Fibroblast of skin of left biceps (primary cell): ENCODE data around the gene FAM228B.
"Not testable (repeated sequence)": the region's sequence is repeated elsewhere in the genome, so short reads cannot be mapped to it uniquely, and the experiment has no call there.

Experiments used
- DNase-seq, 2 experiments: peaks; one replicate each; pipeline ENCODE4 v3.0.0-alpha.2; 2013; ENCODE audit warnings: low read depth in 2 of 2

The FAM228B gene

DNA sequence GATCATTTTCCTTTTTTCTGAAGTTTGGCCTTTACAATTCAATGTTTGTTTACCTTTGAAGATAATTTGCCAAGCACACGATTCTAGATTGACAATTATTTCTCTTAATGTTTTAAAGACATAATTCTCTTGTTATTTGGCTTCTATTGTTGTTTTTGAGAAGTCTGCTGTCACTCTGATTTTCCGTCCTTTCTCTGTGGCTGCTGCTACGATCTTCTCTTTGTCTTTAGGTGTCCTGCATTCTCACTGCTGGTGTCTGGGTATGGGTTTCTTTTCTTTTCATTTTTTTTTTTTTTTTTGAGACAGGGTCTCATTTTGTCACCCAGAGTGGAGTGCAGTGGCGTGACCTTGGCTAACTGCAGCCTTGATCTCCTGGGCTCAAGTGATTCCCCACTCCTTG is 36.4 kb downstream of the FAM228B start:
- no peak for DNase-seq

DNA sequence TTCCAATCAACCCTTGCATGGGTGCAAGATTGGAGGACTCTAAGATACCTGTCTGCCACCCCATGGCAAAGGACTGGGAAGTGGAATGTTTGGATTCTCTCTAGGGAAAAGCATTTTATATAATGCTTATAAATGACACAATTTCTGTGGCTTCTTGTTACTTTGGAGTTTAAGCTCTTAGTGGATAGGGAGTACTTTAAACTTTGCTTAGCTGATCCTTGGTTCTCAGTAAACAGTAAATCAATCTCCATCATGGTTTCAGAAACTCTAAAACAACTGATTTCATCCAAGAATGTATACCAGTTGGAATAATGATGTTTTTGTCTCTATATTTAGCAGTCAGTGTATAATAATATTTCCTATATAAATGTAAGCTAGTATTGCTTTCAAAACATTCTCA is 37.5 kb downstream of the FAM228B start:
- no peak for DNase-seq

- DNase-seq, result no peak
Measured at GRCh38 chr2:24162494-24162893, 39.2 kb downstream of the FAM228B start.

DNA sequence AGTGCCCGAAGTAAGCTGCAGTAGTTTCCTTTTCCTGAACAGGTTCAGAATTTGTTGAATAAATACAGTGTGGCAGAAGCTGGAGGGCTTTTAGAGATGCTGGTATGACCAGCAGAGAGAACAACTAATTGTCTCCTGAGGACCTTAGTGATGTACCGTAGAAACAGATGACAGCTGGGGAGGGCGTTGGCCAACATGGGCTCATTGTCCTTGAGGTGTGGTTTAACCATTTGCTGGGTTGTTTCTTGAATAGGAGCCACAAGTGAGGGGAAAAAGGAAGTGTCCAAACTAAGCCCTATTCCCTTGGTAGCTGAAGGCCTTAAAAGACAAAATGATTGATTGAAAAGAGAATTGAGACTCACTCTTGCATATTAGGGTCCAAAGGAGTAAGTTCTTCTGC is 39.9 kb downstream of the FAM228B start:
- DNase-seq, result no peak

- no peak for DNase-seq
Measured at GRCh38 chr2:24163601-24164000, 40.3 kb downstream of the FAM228B start.

DNA sequence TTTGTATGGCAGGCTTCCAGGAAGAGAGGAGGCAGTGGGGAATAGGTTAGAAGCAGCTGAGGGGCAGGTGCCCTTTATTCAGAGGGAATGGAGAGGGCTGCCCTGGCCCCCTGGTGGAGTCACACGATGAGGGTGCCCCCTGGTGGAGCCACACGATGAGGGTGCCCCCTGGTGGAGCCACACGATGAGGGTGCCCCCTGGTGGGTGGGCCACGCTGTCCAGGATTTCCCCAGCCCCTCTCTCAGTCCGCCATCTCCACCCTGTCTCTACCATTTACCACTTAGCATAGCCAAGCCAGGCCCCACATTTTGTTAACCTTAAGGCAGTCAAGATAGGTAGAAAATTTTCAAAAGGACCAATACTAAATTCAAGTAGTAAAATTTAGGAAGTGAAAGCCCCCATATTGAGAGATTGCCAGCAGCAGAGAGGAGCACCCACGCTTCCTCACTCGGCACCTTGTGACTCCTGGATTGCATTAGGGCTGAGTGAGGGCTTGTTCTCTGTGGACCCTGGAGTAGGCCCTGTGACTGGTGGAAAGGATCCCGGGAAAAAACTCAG is 41.2 kb downstream of the FAM228B start:
- DNase-seq, result no peak

GRCh38 chr2:24169023-24169422 is 45.8 kb downstream of the FAM228B start:
- no peak for DNase-seq

DNA sequence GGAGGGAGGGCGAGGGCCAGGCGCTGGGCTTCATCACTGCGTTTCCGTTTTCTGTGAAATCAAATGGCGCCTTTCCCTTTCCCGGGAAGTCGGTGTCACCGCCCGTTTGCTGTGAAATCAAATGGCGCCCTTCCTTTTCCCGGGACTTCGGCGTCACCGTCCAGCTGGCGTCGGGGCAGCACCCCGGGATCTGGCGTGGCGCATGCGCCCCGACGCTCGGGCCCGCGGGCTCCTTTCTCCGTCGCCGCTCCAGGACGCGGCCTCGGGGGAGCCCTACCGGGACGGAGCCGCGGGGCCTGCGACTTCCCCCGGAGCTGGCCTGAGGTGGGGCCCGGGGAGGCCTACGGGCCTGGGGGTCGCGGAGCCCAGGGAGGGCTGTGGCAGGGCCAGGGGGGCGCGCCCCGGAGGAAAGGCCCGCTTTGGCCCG is 51.6 kb downstream of the FAM228B start, which contains the start of gene FAM228A:
TSS of gene FAM228A (plus strand) at position 203 of the 427 bp plus-strand sequence. CDS start 428 bp downstream, outside the sequence.
- DNase-seq, result no peak

DNA sequence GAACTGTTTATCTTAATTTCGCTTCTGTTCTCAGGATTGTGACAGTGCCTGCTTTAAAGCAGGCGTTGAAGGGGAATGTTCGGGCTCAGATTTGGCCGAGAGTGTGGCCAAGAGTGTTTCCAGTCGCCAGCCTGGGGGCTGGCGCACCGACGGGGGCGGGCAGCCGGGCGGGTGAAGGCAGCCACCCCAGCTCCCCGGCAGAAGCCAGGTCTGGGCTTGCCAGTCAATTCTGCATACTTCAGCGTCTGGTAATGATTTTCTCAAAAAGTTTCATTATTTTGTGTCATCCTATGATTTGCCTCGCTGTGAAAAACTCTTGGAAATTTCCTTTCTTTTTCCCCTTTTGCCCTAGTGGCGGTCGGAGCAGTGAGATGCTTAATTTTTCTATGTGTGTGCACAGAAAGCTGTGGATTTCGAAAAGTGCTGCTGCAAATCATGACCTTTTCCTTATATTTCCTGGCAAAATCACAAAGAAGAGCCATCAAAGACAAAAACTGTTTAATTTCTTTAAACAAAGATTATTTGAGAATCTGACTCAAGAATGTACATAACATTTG is 52.4 kb downstream of the FAM228B start:
- DNase-seq, result no peak

DNA sequence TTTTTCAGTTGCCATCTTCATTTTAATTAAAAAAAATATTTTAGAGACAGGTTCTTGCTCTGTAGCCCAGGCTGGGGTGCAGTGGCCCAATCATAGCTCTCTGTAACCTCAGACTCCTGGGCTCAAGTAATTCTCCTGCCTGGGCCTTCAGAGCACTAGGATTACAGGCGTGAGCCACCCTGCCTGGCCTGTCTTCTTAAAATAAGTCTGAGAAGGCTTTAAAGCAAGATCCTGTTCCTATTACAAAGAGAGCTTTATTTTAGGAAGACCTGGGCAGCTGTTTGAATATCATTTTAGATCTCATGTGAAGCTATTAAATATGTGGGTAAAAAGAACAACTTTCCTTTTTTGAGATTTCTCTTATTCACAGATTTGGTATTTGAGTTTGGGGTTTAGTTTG is 53.1 kb downstream of the FAM228B start:
- no peak for DNase-seq

DNA sequence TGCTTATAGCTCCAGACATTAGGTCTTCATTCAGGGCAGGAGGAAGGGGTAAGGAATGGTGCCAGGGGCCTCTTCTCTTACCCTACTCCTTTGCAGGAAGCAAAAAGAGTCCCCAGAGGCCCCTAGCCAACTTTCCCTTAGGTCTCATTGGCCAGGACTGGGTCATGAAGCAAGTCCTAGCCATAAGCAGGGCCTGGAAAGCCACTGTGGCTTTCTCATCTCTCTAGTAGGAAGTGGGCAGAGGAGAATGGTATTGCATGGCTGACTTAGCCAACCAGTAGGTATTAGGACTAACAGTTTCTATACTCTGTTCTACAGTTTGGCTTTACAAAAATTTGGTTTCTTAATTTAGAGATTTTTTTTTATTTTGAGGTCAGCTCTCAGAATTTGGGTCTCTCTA is 56.4 kb downstream of the FAM228B start:
- DNase-seq, result no peak

DNA sequence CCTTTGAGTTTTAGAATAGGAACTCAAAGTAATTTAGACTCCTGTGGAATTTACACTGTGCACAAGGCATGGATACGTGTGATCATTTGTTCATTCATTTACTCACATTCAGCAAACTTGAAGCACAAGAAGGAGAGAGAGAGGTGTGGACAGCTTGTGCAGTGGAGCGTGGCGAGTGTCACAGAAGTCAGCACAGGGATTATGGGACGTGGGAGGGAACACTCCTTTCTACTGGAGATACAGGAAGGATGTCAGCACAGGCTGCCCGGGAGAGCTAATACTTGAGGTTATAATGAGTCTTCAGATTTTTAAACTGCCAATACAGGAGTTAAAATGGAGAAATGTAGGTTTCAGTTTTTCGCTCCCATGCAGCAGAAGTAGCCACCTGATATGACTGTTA is 58.6 kb downstream of the FAM228B start:
- no peak for DNase-seq

DNA sequence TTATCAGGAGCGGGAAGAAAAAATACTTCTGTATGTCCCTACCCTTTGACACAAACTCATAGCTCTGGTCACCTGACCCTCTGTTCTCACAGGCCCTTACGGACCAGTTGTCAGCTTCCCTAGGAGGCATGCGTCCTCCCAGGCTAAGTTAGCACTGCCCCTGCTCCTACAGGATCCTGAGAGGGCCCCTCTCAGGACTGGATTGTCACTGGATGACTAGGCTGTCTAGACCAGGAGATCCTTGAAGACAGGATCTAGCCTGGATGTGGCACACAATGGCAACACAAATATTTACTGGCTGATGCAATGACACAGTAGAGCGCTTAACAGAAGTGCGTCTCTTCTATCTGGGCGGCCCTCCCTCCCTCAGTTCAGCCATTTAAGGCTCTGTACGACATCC is 59.2 kb downstream of the FAM228B start:
- DNase-seq, result no peak

DNA sequence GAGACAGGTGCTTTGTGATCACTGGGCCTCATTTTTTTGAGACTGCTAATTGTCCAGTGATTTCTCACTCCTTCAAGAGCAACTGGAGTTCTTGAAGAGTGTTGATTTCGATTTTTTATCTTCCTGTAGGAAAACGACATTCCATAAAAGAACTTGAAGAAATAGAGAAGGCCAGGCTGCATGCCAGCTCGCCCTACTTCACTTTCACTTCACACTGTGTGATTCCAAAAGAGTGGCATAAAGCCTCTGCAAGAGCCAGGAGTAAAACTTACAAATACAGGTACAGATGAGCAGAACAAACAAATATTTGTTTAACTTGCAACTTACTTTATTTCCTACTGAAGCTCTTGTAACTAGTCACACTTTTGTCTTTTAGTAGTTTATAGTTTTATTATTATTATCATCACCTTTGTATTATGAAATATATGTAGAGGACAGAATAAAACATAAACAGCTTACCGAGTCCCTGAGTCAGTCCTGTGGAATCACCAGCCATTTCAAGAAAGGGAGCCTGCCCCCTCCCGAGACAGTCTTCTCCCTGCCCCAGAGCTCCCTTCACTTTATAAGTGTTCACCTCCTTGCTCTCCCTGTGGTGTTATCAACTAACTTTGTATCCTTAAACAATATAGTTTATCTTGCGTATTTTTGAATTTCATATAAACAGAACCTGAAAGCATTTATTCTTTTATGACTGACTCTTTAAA is 60.2 kb downstream of the FAM228B start:
- DNase-seq, result no peak

GRCh38 chr2:24189551-24189950 is 66.3 kb downstream of the FAM228B start:
- DNase-seq, result no peak

DNA sequence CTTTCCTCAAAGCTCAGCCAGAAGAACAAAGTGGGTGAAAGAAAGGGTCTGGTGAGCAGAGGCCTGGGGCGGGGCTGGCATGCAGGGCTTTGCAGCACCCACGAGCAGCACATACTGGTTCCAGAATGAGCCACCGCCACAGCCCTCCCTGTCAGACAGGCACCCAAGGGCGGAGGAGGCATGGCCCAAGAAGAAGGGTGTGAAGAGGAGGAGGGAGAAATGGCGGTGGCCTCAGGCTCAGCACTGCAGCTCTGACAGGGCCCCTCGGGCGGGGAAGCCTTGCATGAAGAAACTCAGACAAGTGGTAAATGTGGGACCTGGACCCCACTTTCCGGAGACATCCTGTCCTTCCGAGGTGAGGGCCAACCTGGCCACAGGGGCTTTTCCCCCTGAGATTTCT is 67.2 kb downstream of the FAM228B start:
- DNase-seq, result no peak

DNA sequence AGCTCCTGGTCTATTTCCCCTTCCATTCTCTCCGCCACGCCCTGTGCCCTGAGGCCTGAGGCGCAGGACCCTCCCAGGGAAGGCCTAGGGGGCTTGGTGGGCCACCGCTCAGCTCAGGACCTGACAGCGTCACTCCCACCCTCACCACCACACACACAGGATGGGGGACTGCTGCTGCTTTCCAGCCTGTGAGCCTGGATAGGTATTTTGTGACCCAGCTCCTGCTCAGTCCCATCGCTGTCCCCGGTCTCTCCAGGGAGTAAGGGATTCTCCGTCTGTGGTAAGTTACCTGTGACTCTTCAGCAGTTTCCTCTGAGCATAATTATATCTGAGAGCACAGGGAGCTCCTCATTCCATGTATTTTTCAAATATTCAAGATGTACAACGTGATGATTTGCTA is 67.9 kb downstream of the FAM228B start:
- no peak for DNase-seq

- DNase-seq, result no peak
Measured at GRCh38 chr2:24191848-24192247, 68.6 kb downstream of the FAM228B start.

- DNase-seq, result not testable (repeated sequence)
Measured at GRCh38 chr2:24197213-24197612, 73.9 kb downstream of the FAM228B start.

DNA sequence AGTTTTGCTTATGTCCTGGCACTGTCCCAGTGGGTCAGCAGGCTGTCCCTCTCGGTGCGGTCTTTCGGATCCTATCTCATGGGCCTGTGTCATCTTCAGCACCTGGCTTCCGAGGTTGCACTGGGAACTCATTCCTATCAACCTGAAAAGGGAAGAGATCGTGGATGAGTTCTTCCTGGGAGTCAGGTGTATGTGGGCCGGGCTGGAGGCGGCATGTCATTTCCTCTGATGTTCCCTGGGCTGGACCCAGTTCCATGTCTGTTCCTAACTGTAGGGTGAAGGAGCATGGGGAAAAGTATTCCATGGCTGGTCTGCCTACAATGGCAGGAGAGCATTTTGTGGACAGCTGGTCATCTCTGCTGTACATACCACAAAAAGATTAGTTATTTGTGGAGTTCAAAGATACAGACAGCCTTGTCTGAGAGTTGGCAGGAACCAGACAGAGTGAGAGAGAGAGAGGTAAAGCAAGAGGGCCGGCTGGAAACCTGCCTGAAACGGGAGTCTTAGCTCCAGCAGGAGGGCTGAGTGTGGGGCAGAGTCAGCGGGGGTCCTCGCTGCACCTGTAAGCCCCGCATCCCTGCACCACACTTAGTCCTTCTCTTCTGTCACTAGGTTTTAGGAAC is 76.8 kb downstream of the FAM228B start:
- DNase-seq, result no peak

GRCh38 chr2:24200799-24201198 is 77.5 kb downstream of the FAM228B start:
- DNase-seq, result no peak

GRCh38 chr2:24203029-24203786 is 79.9 kb downstream of the FAM228B start:
- DNase-seq, result no peak
